GM23338 (cell line): ENCODE data around the gene NAMPT. TPM values are rescaled to one million over a fixed set of nuclear protein-coding genes. Genes with fewer than 3 reads are reported as not detected.

Experiments used
- ATAC-seq: fragments of 200-7000 bp; cut with Tn5 transposase; 3 replicates; pipeline ENCODE4 v1.9.1; 2020
- DNase-seq: peaks from one replicate; pipeline ENCODE4 v3.0.0-alpha.2; 2015; ENCODE audit warnings: low spot score
- H2AFZ ChIP-seq: fragments of 200-600 bp; sonication (generic); 2 replicates; pipeline ENCODE4 v1.8.0; 2016; ENCODE audit warnings: antibody characterized with exemption, mild to moderate bottlenecking, moderate library complexity
- H3F3A ChIP-seq: fragments of 200-600 bp; sonication (generic); replicated peaks from 2 replicates; pipeline ENCODE4 v1.8.0; 2017; ENCODE audit warnings: antibody characterized with exemption, mixed run types, low read depth
- H3K27ac ChIP-seq: fragments of 200-600 bp; sonication (generic); 2 replicates; pipeline ENCODE4 v1.6.1; 2016; ENCODE audit warnings: low read depth
- H3K27me3 ChIP-seq: fragments of 200-600 bp; sonication (generic); 2 replicates; pipeline ENCODE4 v1.8.0; 2016; ENCODE audit warnings: mild to moderate bottlenecking, mixed run types, moderate library complexity; ENCODE audit not compliant: insufficient read depth
- H3K36me3 ChIP-seq: fragments of 200-600 bp; sonication (generic); 2 replicates; pipeline ENCODE4 v1.8.0; 2016; ENCODE audit warnings: mild to moderate bottlenecking; ENCODE audit not compliant: insufficient read depth
- H3K4me1 ChIP-seq: fragments of 200-600 bp; sonication (generic); 2 replicates; pipeline ENCODE4 v1.8.0; 2016; ENCODE audit warnings: mild to moderate bottlenecking, moderate library complexity; ENCODE audit not compliant: insufficient read depth
- H3K4me2 ChIP-seq: fragments of 200-600 bp; sonication (generic); 2 replicates; pipeline ENCODE4 v1.7.1; 2017; ENCODE audit warnings: mixed run types
- H3K4me3 ChIP-seq: fragments of 200-600 bp; sonication (generic); 2 replicates; pipeline ENCODE4 v1.6.1; 2016; ENCODE audit warnings: mixed run types
- H3K79me2 ChIP-seq: fragments of 200-600 bp; sonication (generic); replicated peaks from 2 replicates; pipeline ENCODE4 v1.8.0; 2017; ENCODE audit warnings: mild to moderate bottlenecking; ENCODE audit not compliant: insufficient read depth
- H3K9me2 ChIP-seq: fragments of 200-600 bp; sonication (generic); 2 replicates; pipeline ENCODE4 v1.8.0; 2017; ENCODE audit not compliant: insufficient read depth
- H4K20me1 ChIP-seq: fragments of 200-600 bp; sonication (generic); replicated peaks from 2 replicates; pipeline ENCODE4 v1.8.0; 2017; ENCODE audit warnings: mild to moderate bottlenecking; ENCODE audit not compliant: insufficient read depth
- H3K27ac Mint-ChIP-seq: 2 replicates; pipeline ENCODE4 v1.8.0; 2020; ENCODE audit warnings: inconsistent platforms, mild to moderate bottlenecking, moderate library complexity, mixed read lengths
- H3K27me3 Mint-ChIP-seq: 3 replicates; pipeline ENCODE4 v1.8.0; 2022; ENCODE audit warnings: low read depth, mild to moderate bottlenecking, moderate library complexity, mixed read lengths, inconsistent platforms; ENCODE audit not compliant: insufficient read depth, poor library complexity
- H3K36me3 Mint-ChIP-seq: 3 replicates; pipeline ENCODE4 v1.8.0; 2021; ENCODE audit warnings: low read depth, mild to moderate bottlenecking, inconsistent platforms, moderate library complexity, mixed read lengths
- H3K4me1 Mint-ChIP-seq: 3 replicates; pipeline ENCODE4 v1.8.0; 2020; ENCODE audit warnings: mild to moderate bottlenecking, inconsistent platforms, mixed read lengths
- H3K4me3 Mint-ChIP-seq: 3 replicates; pipeline ENCODE4 v1.8.0; 2021; ENCODE audit warnings: moderate library complexity, mild to moderate bottlenecking, inconsistent platforms, mixed read lengths
- H3K9me3 Mint-ChIP-seq: 3 replicates; pipeline ENCODE4 v1.8.0; 2020; ENCODE audit warnings: moderate library complexity, mild to moderate bottlenecking, inconsistent platforms, mixed read lengths
- CREB1 ChIP-seq: fragments of 250-450 bp; sonication (Bioruptor Pico); IDR thresholded peaks from 2 replicates; pipeline ENCODE4 v1.5.0; 2020; ENCODE audit warnings: low read depth, mild to moderate bottlenecking, moderate library complexity
- CTCF ChIP-seq, 2 experiments: fragments of 200-600 bp in 1 of 2; sonication (generic) in 1 of 2; conservative IDR thresholded peaks; 2 replicates each; pipeline versions ENCODE4 v1.5.1 to v1.6.1; 2016 to 2017; ENCODE audit warnings: antibody characterized with exemption in 2 of 2, low read depth in 2 of 2, mild to moderate bottlenecking in 2 of 2, moderate library complexity in 1 of 2
- ETS1 ChIP-seq: IDR thresholded peaks from 2 replicates; pipeline ENCODE4 v1.6.1; 2016; ENCODE audit warnings: antibody characterized with exemption
- EZH2 ChIP-seq: fragments of 200-600 bp; sonication (generic); IDR thresholded peaks from one replicate; pipeline ENCODE4 v1.8.0; 2017; ENCODE audit warnings: antibody characterized with exemption, mild to moderate bottlenecking, low read depth; ENCODE audit not compliant: unreplicated experiment
- EZH2phosphoT487 ChIP-seq: fragments of 200-600 bp; sonication (generic); IDR thresholded peaks from one replicate; pipeline ENCODE4 v1.8.1; 2018; ENCODE audit warnings: antibody characterized with exemption; ENCODE audit not compliant: unreplicated experiment
- JUNB ChIP-seq: IDR thresholded peaks from one replicate; pipeline ENCODE4 v1.6.1; 2016; ENCODE audit warnings: antibody characterized with exemption; ENCODE audit not compliant: unreplicated experiment
- NANOG ChIP-seq: IDR thresholded peaks from 2 replicates; pipeline ENCODE4 v1.6.1; 2016; ENCODE audit warnings: antibody characterized with exemption, borderline replicate concordance
- POLR2AphosphoS5 ChIP-seq: IDR thresholded peaks from 2 replicates; pipeline ENCODE4 v1.6.1; 2016; ENCODE audit warnings: antibody characterized with exemption, low read depth
- REST ChIP-seq: IDR thresholded peaks from one replicate; pipeline ENCODE4 v1.6.1; 2018; ENCODE audit warnings: antibody characterized with exemption; ENCODE audit not compliant: unreplicated experiment
- STAT1 ChIP-seq: IDR thresholded peaks from one replicate; pipeline ENCODE4 v1.6.1; 2016; ENCODE audit warnings: antibody characterized with exemption; ENCODE audit not compliant: unreplicated experiment
- ZNF114 ChIP-seq: fragments of 250-450 bp; sonication (Bioruptor Pico); IDR thresholded peaks from 2 replicates; pipeline ENCODE4 v1.5.0; 2020; ENCODE audit warnings: mild to moderate bottlenecking, moderate library complexity
- ZNF331 ChIP-seq: fragments of 250-450 bp; sonication (Bioruptor Pico); IDR thresholded peaks from 2 replicates; pipeline ENCODE4 v1.5.0; 2020; ENCODE audit warnings: low read depth, mild to moderate bottlenecking, moderate library complexity
- ZNF462 ChIP-seq: fragments of 250-450 bp; sonication (Bioruptor Pico); IDR thresholded peaks from 2 replicates; pipeline ENCODE4 v1.5.0; 2020; ENCODE audit warnings: mild to moderate bottlenecking, moderate library complexity
- polyA plus RNA-seq: library from polyadenylated mRNA; unstranded; fragments of >200 nt; fragmentation: Nextera tagmentation; extraction: Ambion mirVana; gene quantifications from 2 replicates; pipeline ENCODE4 v1.2.1, GENCODE V29; 2016
- total RNA-seq: library from RNA; depleted of rRNA; stranded (reverse); fragments of >200 nt; shearing (Covaris generic); gene quantifications from 2 replicates; pipeline ENCODE4 v1.2.3, GENCODE V29; 2014

The NAMPT gene
- total and polyA plus RNA-seq, 2 experiments from 2014 or later, result 37.9 to 73.9 TPM

GRCh38 chr7:106332201-106332600 is 47.4 kb upstream of the NAMPT start:
- DNase-seq, result no peak
- Histone ChIP-seq H3K4me1 (no peaks in the 10 kb centered on the region), H3K9me2 (peaks cover 9% of the 10 kb centered on the region; the same call in 1 of the 2 replicates), H3K4me2 (no peak overlapping the region), H3K27ac (no peak overlapping the region), H2AFZ (no peak overlapping the region), H3F3A (no peaks in the 10 kb centered on the region), H4K20me1 (no peaks in the 10 kb centered on the region), H3K79me2 (no peaks in the 10 kb centered on the region), H3K4me3 (no peak overlapping the region), H3K27me3 (no peaks in the 10 kb centered on the region), H3K36me3 (no peaks in the 10 kb centered on the region)
- Mint-ChIP-seq H3K27me3 (no peaks in the 10 kb centered on the region), H3K9me3 (peaks cover 15% of the 10 kb centered on the region), H3K4me1 (no peaks in the 10 kb centered on the region), H3K36me3 (peaks cover 2% of the 10 kb centered on the region; the same call in 1 of the 3 replicates), H3K27ac (no peak overlapping the region), H3K4me3 (no peak overlapping the region)
- TF ChIP-seq REST (no peak), EZH2phosphoT487 (no peak), STAT1 (no peak), JUNB (no peak), ZNF331 (CRISPR knock-in tag) (no peak), ETS1 (no peak), EZH2 (no peak), ZNF462 (CRISPR knock-in tag) (no peak), ZNF114 (CRISPR knock-in tag) (no peak), CREB1 (CRISPR knock-in tag) (no peak), NANOG (no peak), POLR2AphosphoS5 (no peak), CTCF (conservative IDR thresholded peaks at IDR 0.05; ENCODE audit: low read depth in 2 of 2) (no peak)
- no peak for ATAC-seq
